A673 (cell line): ENCODE results near the gene SMCHD1.

Experiments
- EZH2 ChIP-seq: fragments of 200-600 bp; sonication (generic); IDR thresholded peaks from 2 replicates; pipeline ENCODE4 v1.6.1; 2017; ENCODE audit warnings: borderline replicate concordance, low read depth, mild to moderate bottlenecking, mixed read lengths, antibody characterized with exemption, low read length; ENCODE audit not compliant: poor library complexity, severe bottlenecking
- TF ChIP-seq, protein P1 (sequence below): fragments of 300-800, 200-600 bp; sonication (generic); conservative IDR thresholded peaks from 2 replicates; pipeline ENCODE4 v1.5.1; 2017; ENCODE audit warnings: low read depth, mild to moderate bottlenecking, antibody characterized with exemption, low read length, moderate library complexity, mixed read lengths

DNA sequence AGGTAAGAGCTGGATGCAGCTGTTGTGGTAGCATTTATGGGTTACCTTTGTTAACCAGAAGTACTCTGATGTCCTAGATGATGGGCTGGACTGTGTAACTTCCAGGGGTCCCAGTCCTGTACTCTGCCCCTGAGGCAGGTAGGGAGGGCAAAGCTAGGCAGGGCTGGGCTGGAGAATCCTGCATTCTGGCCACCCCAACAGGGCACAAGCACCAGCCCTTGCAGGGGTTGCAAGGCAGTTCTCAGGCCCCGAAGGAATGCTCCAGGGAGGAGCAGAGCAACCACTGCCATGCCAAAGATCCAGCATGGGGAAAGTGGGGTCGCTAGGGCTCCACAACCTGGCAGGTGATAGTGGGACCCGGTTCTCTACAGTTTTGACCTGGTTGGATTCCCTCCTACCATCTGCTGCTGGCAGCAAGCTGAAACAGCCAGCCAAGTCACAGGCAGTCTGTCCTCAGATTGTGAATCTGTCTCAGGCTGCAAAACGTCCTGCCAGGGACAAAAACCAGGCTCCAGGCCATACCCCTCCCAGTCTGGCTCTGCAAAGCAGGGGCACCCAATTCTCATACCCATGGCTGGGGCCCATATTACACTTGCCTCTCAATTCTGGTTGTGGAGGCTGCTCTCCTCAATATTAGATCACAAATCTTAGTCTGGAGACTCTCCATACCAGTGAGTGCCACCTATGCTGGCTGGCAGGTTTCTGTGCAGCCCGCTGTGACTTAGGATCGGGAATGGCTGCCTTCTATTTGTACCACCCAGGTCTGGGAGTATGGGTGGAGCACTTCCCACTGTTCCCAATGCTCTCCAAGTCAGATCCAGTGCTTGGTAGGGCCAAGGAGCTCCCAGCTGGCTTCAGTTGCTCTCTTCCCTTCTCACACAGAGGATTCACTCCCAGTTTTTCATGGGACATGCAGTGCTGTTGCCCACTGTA, 61.1 kb downstream of the SMCHD1 start:
- TF ChIP-seq, protein P1, sequence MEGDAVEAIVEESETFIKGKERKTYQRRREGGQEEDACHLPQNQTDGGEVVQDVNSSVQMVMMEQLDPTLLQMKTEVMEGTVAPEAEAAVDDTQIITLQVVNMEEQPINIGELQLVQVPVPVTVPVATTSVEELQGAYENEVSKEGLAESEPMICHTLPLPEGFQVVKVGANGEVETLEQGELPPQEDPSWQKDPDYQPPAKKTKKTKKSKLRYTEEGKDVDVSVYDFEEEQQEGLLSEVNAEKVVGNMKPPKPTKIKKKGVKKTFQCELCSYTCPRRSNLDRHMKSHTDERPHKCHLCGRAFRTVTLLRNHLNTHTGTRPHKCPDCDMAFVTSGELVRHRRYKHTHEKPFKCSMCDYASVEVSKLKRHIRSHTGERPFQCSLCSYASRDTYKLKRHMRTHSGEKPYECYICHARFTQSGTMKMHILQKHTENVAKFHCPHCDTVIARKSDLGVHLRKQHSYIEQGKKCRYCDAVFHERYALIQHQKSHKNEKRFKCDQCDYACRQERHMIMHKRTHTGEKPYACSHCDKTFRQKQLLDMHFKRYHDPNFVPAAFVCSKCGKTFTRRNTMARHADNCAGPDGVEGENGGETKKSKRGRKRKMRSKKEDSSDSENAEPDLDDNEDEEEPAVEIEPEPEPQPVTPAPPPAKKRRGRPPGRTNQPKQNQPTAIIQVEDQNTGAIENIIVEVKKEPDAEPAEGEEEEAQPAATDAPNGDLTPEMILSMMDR, result no peak
- TF ChIP-seq EZH2, result no peak
